ENCODE data around the gene NEMP1.

- TF ChIP-seq GATA2 (IDR thresholded peaks at IDR 0.05; ENCODE audit: low read depth, low read length) (no peak), GATA3 (IDR thresholded peaks at IDR 0.05; ENCODE audit: low read depth, low read length) (no peak)
These were observed 23.5 kb upstream of the NEMP1 start for GRCh38 chr12:57101892-57102695.
